Fibroblast of lung (primary cell): ENCODE results near the gene IRAK3. TPM values are rescaled to one million over a fixed set of nuclear protein-coding genes. Genes with fewer than 3 reads are reported as not detected.

ENCODE experiments used
- DNase-seq, 2 donors: peaks; one replicate each; pipeline versions ENCODE4 v3.0.0 to v3.0.0-alpha.2; 2010; ENCODE audit warnings: low read depth in 2 of 2
- H2AFZ ChIP-seq: 2 replicates; pipeline ENCODE4 v1.5.1; 2012; ENCODE audit warnings: low read length, control low read depth, inconsistent platforms
- H3K27ac ChIP-seq: 2 replicates; pipeline ENCODE4 v1.5.1; 2011; ENCODE audit warnings: low read length, control low read depth; ENCODE audit not compliant: insufficient read depth
- H3K27me3 ChIP-seq: 2 replicates; pipeline ENCODE4 v1.5.1; 2011; ENCODE audit warnings: mild to moderate bottlenecking, low read length; ENCODE audit not compliant: control insufficient read depth, insufficient read depth
- H3K36me3 ChIP-seq: 2 replicates; pipeline ENCODE4 v1.5.1; 2011; ENCODE audit warnings: low read length; ENCODE audit not compliant: control insufficient read depth, insufficient read depth
- H3K4me1 ChIP-seq: 2 replicates; pipeline ENCODE4 v1.5.1; 2011; ENCODE audit warnings: low read length; ENCODE audit not compliant: control insufficient read depth, insufficient read depth; ENCODE audit errors: extremely low read depth
- H3K4me2 ChIP-seq: 2 replicates; pipeline ENCODE4 v1.5.1; 2011; ENCODE audit warnings: low read length, control low read depth; ENCODE audit not compliant: insufficient read depth; ENCODE audit errors: extremely low read depth
- H3K4me3 ChIP-seq, 4 experiments: fragments of 200-600 bp in 1 of 4; sonication (generic) in 1 of 4; replicated peaks in 1 of 4; 2 replicates each; pipeline ENCODE4 v1.5.1; 2011 to 2016; ENCODE audit warnings: low read length in 4 of 4, low read depth in 3 of 4, mild to moderate bottlenecking in 3 of 4, control low read depth in 2 of 4, inconsistent platforms in 1 of 4, mixed read lengths in 1 of 4; ENCODE audit not compliant: insufficient read depth in 1 of 4; ENCODE audit errors: control extremely low read depth in 1 of 4
- H3K79me2 ChIP-seq: 2 replicates; pipeline ENCODE4 v1.5.1; 2012; ENCODE audit warnings: mild to moderate bottlenecking, low read length, inconsistent platforms; ENCODE audit not compliant: control insufficient read depth, insufficient read depth
- H3K9ac ChIP-seq: 2 replicates; pipeline ENCODE4 v1.5.1; 2011; ENCODE audit warnings: mild to moderate bottlenecking, low read length, control low read depth; ENCODE audit not compliant: insufficient read depth
- H3K9me3 ChIP-seq: 2 replicates; pipeline ENCODE4 v1.5.1; 2012; ENCODE audit warnings: low read depth, low read length; ENCODE audit not compliant: control insufficient read depth, insufficient read depth
- H4K20me1 ChIP-seq: 2 replicates; pipeline ENCODE4 v1.5.1; 2011; ENCODE audit warnings: low read length; ENCODE audit not compliant: control insufficient read depth, insufficient read depth; ENCODE audit errors: extremely low read depth
- EZH2 ChIP-seq: IDR thresholded peaks from 2 replicates; pipeline ENCODE4 v1.5.1; 2012; ENCODE audit warnings: low read length, control low read depth, mild to moderate bottlenecking; ENCODE audit errors: missing control alignments
- polyA plus RNA-seq, 2 donors: library from polyadenylated mRNA; depleted of rRNA in 1 of 2; stranded (reverse) in 1 of 2; unstranded in 1 of 2; fragments of >200 nt; gene quantifications; 2 replicates each; pipeline ENCODE4 v1.2.1, GENCODE V29; 2011 to 2012; ENCODE audit warnings: missing spikeins in 1 of 2
- total RNA-seq: library from RNA; depleted of rRNA; stranded (reverse); fragments of >200 nt; gene quantifications from 2 replicates; pipeline ENCODE4 v1.2.1, GENCODE V29; 2014
- TF ChIP-seq, protein P1 (sequence below), 2 donors: IDR thresholded peaks in 1 of 2; conservative IDR thresholded peaks in 1 of 2; 1 replicate in 1 of 2; 2 replicates in 1 of 2; pipeline ENCODE4 v1.5.1; 2011 to 2012; ENCODE audit warnings: low read length in 2 of 2, control low read depth in 1 of 2, inconsistent platforms in 1 of 2, low read depth in 1 of 2, mild to moderate bottlenecking in 1 of 2

The IRAK3 gene
- total and polyA plus RNA-seq, 2 donors (not counting 1 experiment from before 2014, with no cell fraction given), result 3.2 to 11.1 TPM

- Histone ChIP-seq H3K4me1 (no peaks in the 10 kb centered on the region), H3K27ac (no peak overlapping the region), H3K9me3 (no peaks in the 10 kb centered on the region), H3K36me3 (peaks cover 4% of the 10 kb centered on the region), H3K9ac (no peak overlapping the region), H3K79me2 (no peaks in the 10 kb centered on the region), H2AFZ (no peak overlapping the region), H3K27me3 (no peaks in the 10 kb centered on the region), H4K20me1 (no peaks in the 10 kb centered on the region), H3K4me2 (no peak overlapping the region), H3K4me3 (no peak overlapping the region)
- TF ChIP-seq, protein P1, sequence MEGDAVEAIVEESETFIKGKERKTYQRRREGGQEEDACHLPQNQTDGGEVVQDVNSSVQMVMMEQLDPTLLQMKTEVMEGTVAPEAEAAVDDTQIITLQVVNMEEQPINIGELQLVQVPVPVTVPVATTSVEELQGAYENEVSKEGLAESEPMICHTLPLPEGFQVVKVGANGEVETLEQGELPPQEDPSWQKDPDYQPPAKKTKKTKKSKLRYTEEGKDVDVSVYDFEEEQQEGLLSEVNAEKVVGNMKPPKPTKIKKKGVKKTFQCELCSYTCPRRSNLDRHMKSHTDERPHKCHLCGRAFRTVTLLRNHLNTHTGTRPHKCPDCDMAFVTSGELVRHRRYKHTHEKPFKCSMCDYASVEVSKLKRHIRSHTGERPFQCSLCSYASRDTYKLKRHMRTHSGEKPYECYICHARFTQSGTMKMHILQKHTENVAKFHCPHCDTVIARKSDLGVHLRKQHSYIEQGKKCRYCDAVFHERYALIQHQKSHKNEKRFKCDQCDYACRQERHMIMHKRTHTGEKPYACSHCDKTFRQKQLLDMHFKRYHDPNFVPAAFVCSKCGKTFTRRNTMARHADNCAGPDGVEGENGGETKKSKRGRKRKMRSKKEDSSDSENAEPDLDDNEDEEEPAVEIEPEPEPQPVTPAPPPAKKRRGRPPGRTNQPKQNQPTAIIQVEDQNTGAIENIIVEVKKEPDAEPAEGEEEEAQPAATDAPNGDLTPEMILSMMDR (conservative IDR thresholded peaks at IDR 0.05 in 1 of 2, IDR thresholded peaks at IDR 0.05 in 1 of 2; ENCODE audit: low read depth in 1 of 2, low read length in 2 of 2), result no peak
- no peak for TF ChIP-seq EZH2
- no peak for DNase-seq
Observed at GRCh38 chr12:66141299-66141698, 47.7 kb upstream of the IRAK3 start.

DNA sequence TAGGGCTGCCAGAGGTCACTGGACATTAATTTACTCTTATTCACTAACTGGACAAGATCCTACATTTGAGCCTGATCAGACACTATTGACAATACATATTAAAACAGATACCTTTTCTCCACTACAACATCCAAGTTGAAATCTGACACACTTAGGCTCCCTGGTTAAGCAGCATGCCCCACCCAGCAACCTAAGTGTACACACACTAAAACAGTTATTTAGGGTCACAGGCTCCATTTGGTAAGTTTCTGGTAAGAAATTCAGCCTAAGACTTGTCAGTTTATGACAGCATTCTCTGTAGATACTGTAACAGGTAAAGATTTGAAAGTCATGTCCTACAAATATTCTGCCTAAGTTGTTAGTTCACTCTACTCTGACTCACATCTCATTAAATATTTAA lies 46.2 kb upstream of the IRAK3 start:
- Histone ChIP-seq H3K4me2 (no peak overlapping the region), H3K4me1 (no peaks in the 10 kb centered on the region), H3K36me3 (peaks cover 4% of the 10 kb centered on the region), H3K9ac (no peak overlapping the region), H3K27ac (no peak overlapping the region), H3K4me3 (no peak overlapping the region), H3K27me3 (no peaks in the 10 kb centered on the region), H4K20me1 (no peaks in the 10 kb centered on the region), H3K79me2 (no peaks in the 10 kb centered on the region), H3K9me3 (no peaks in the 10 kb centered on the region), H2AFZ (no peak overlapping the region)
- TF ChIP-seq, protein P1 (conservative IDR thresholded peaks at IDR 0.05 in 1 of 2, IDR thresholded peaks at IDR 0.05 in 1 of 2; ENCODE audit: low read depth in 1 of 2, low read length in 2 of 2), result no peak
- TF ChIP-seq EZH2, result no peak
- no peak for DNase-seq

GRCh38 chr12:66143868-66144267 lies 45.1 kb upstream of the IRAK3 start:
- TF ChIP-seq, protein P1 (conservative IDR thresholded peaks at IDR 0.05 in 1 of 2, IDR thresholded peaks at IDR 0.05 in 1 of 2; ENCODE audit: low read depth in 1 of 2, low read length in 2 of 2), result no peak
- TF ChIP-seq EZH2, result no peak
- no peak for DNase-seq
- no peak overlapping the region for H3K9ac ChIP-seq
- H3K79me2 ChIP-seq, result no peaks in the 10 kb centered on the region
- H3K4me1 ChIP-seq, result no peaks in the 10 kb centered on the region
- H3K9me3 ChIP-seq, result no peaks in the 10 kb centered on the region
- H3K27ac ChIP-seq, result no peak overlapping the region
- no peaks in the 10 kb centered on the region for H3K27me3 ChIP-seq
- H4K20me1 ChIP-seq, result no peaks in the 10 kb centered on the region
- H2AFZ ChIP-seq, result no peak overlapping the region
- H3K4me2 ChIP-seq, result no peak overlapping the region
- H3K4me3 ChIP-seq, result no peak overlapping the region
- H3K36me3 ChIP-seq, result peaks cover 2% of the 10 kb centered on the region
